H9 (cell line): ENCODE data around the gene GET4. TPM values are rescaled to one million over a fixed set of nuclear protein-coding genes. Genes with fewer than 3 reads are reported as not detected.

Experiments
- DNase-seq: peaks from one replicate; pipeline ENCODE4 v3.0.0-alpha.2; 2017
- H2AFZ ChIP-seq: one replicate; pipeline ENCODE4 v1.6.1; 2013; ENCODE audit warnings: mild to moderate bottlenecking, low read length, control low read depth, moderate library complexity
- H2AK5ac ChIP-seq: 2 replicates; pipeline ENCODE4 v1.6.1; 2013; ENCODE audit warnings: low read length, control low read depth, mixed read lengths; ENCODE audit not compliant: insufficient read length
- H2BK120ac ChIP-seq: one replicate; pipeline ENCODE4 v1.6.1; 2013; ENCODE audit warnings: low read depth, mild to moderate bottlenecking, low read length, control low read depth, inconsistent platforms; ENCODE audit not compliant: poor library complexity, severe bottlenecking
- H2BK12ac ChIP-seq: 2 replicates; pipeline ENCODE4 v1.6.1; 2013; ENCODE audit warnings: low read length, control low read depth, mixed read lengths, low read depth; ENCODE audit not compliant: insufficient read length
- H2BK15ac ChIP-seq: 2 replicates; pipeline ENCODE4 v1.6.1; 2013; ENCODE audit warnings: low read depth, low read length, control low read depth
- H2BK20ac ChIP-seq: one replicate; pipeline ENCODE4 v1.6.1; 2013; ENCODE audit warnings: low read depth, mild to moderate bottlenecking, low read length, control low read depth, inconsistent platforms; ENCODE audit not compliant: poor library complexity, severe bottlenecking
- H2BK5ac ChIP-seq: 2 replicates; pipeline ENCODE4 v1.6.1; 2013; ENCODE audit warnings: low read length, control low read depth, mixed read lengths; ENCODE audit not compliant: insufficient read length
- H3K14ac ChIP-seq: 2 replicates; pipeline ENCODE4 v1.6.1; 2013; ENCODE audit warnings: low read length, control low read depth; ENCODE audit not compliant: insufficient read depth
- H3K18ac ChIP-seq: 2 replicates; pipeline ENCODE4 v1.6.1; 2013; ENCODE audit warnings: low read depth, mild to moderate bottlenecking, mixed read lengths, low read length, control low read depth; ENCODE audit not compliant: insufficient read length
- H3K23ac ChIP-seq: 2 replicates; pipeline ENCODE4 v1.6.1; 2013; ENCODE audit warnings: low read length, control low read depth, mixed read lengths, low read depth; ENCODE audit not compliant: insufficient read length
- H3K23me2 ChIP-seq: 2 replicates; pipeline ENCODE4 v1.6.1; 2013; ENCODE audit warnings: low read depth, mild to moderate bottlenecking, mixed read lengths, low read length, control low read depth; ENCODE audit not compliant: insufficient read length, poor library complexity, severe bottlenecking
- H3K27ac ChIP-seq: 2 replicates; pipeline ENCODE4 v1.5.1; 2013; ENCODE audit warnings: low read length, control low read depth, mixed read lengths, low read depth; ENCODE audit not compliant: insufficient read length
- H3K27me3 ChIP-seq: 2 replicates; pipeline ENCODE4 v1.6.1; 2013; ENCODE audit warnings: low read length, control low read depth, inconsistent platforms; ENCODE audit not compliant: insufficient read depth
- H3K4ac ChIP-seq: 2 replicates; pipeline ENCODE4 v1.6.1; 2013; ENCODE audit warnings: low read depth, mild to moderate bottlenecking, control low read depth, inconsistent platforms, low read length, moderate library complexity
- H3K4me1 ChIP-seq: 2 replicates; pipeline ENCODE4 v1.6.1; 2013; ENCODE audit warnings: low read length, control low read depth, inconsistent platforms; ENCODE audit not compliant: insufficient read depth
- H3K4me2 ChIP-seq: 2 replicates; pipeline ENCODE4 v1.6.1; 2013; ENCODE audit warnings: low read length, control low read depth, mixed read lengths; ENCODE audit not compliant: insufficient read length, insufficient read depth
- H3K56ac ChIP-seq: 2 replicates; pipeline ENCODE4 v1.6.1; 2013; ENCODE audit warnings: low read depth, mild to moderate bottlenecking, mixed read lengths, low read length, control low read depth; ENCODE audit not compliant: insufficient read length
- H3K79me1 ChIP-seq: 2 replicates; pipeline ENCODE4 v1.6.1; 2013; ENCODE audit warnings: low read depth, mild to moderate bottlenecking, moderate library complexity, low read length, control low read depth, inconsistent platforms; ENCODE audit not compliant: insufficient read depth, poor library complexity, severe bottlenecking
- H3K79me2 ChIP-seq: 2 replicates; pipeline ENCODE4 v1.6.1; 2013; ENCODE audit warnings: low read length, control low read depth, inconsistent platforms; ENCODE audit not compliant: insufficient read depth
- H3K9ac ChIP-seq: 2 replicates; pipeline ENCODE4 v1.6.1; 2013; ENCODE audit warnings: low read length, control low read depth, mixed read lengths; ENCODE audit not compliant: insufficient read length; ENCODE audit errors: extremely low read depth
- H3K9me3 ChIP-seq: one replicate; pipeline ENCODE4 v1.6.1; 2013; ENCODE audit warnings: low read depth, low read length, inconsistent platforms; ENCODE audit not compliant: control insufficient read depth
- H3T11ph ChIP-seq: one replicate; pipeline ENCODE4 v1.6.1; 2013; ENCODE audit warnings: mild to moderate bottlenecking, low read length, control low read depth, inconsistent platforms
- H4K20me1 ChIP-seq: one replicate; pipeline ENCODE4 v1.6.1; 2013; ENCODE audit not compliant: control insufficient read depth, insufficient read length, insufficient read depth
- H4K5ac ChIP-seq: 2 replicates; pipeline ENCODE4 v1.6.1; 2013; ENCODE audit warnings: low read depth, mild to moderate bottlenecking, mixed read lengths, low read length, control low read depth; ENCODE audit not compliant: insufficient read length
- H4K8ac ChIP-seq: replicated peaks from 2 replicates; pipeline ENCODE4 v1.6.1; 2013; ENCODE audit warnings: low read length, control low read depth, mixed read lengths, low read depth; ENCODE audit not compliant: insufficient read length
- H4K91ac ChIP-seq: 2 replicates; pipeline ENCODE4 v1.6.1; 2013; ENCODE audit warnings: low read depth, mild to moderate bottlenecking, moderate library complexity, mixed read lengths, low read length, control low read depth; ENCODE audit not compliant: insufficient read length
- H3K27ac Mint-ChIP-seq, 3 experiments: 2 replicates in 2 of 3; 3 replicates in 1 of 3; pipeline ENCODE4 v1.8.0; 2020 to 2021; ENCODE audit warnings: mixed read lengths in 3 of 3, mild to moderate bottlenecking in 1 of 3, moderate library complexity in 1 of 3
- H3K27me3 Mint-ChIP-seq: 2 replicates; pipeline ENCODE4 v1.8.0; 2021; ENCODE audit warnings: low read depth, mild to moderate bottlenecking, moderate library complexity, mixed read lengths
- H3K36me3 Mint-ChIP-seq, 3 experiments: 2 replicates in 2 of 3; 3 replicates in 1 of 3; pipeline ENCODE4 v1.8.0; 2020 to 2021; ENCODE audit warnings: low read depth in 3 of 3, mixed read lengths in 3 of 3; ENCODE audit not compliant: insufficient read depth in 1 of 3
- H3K4me1 Mint-ChIP-seq, 2 experiments: 2 replicates each; pipeline ENCODE4 v1.8.0; 2020; ENCODE audit warnings: mixed read lengths in 2 of 2
- H3K4me3 Mint-ChIP-seq, 2 experiments: 2 replicates in 1 of 2; 3 replicates in 1 of 2; pipeline ENCODE4 v1.8.0; 2020 to 2021; ENCODE audit warnings: mild to moderate bottlenecking in 2 of 2, mixed read lengths in 2 of 2, moderate library complexity in 1 of 2
- H3K9me3 Mint-ChIP-seq, 2 experiments: 2 replicates in 1 of 2; 3 replicates in 1 of 2; pipeline ENCODE4 v1.8.0; 2020; ENCODE audit warnings: mild to moderate bottlenecking in 2 of 2, mixed read lengths in 2 of 2, moderate library complexity in 1 of 2
- WGBS: extraction: QIAGEN DNeasy Blood & Tissue Kit; methylation state at CpG from one replicate; pipeline ENCODE4 v1.1.7; 2013; ENCODE audit warnings: missing lambda C conversion rate, low lambda C conversion rate, mixed read lengths; ENCODE audit not compliant: insufficient read length; ENCODE audit errors: extremely low coverage; 5-methylcytosine and 5-hydroxymethylcytosine counted together
- total RNA-seq: library from RNA; stranded (reverse); gene quantifications from 2 replicates; pipeline ENCODE4 v1.2.1, GENCODE V29; 2021
- TF ChIP-seq, protein P1 (sequence below): fragments of 200-600 bp; sonication (generic); conservative IDR thresholded peaks from 3 replicates; pipeline ENCODE4 v1.8.0; 2021; ENCODE audit warnings: antibody characterized with exemption, mild to moderate bottlenecking

Gene GET4
- total RNA-seq, 1 experiment from 2014 or later = 70.2 TPM

DNA sequence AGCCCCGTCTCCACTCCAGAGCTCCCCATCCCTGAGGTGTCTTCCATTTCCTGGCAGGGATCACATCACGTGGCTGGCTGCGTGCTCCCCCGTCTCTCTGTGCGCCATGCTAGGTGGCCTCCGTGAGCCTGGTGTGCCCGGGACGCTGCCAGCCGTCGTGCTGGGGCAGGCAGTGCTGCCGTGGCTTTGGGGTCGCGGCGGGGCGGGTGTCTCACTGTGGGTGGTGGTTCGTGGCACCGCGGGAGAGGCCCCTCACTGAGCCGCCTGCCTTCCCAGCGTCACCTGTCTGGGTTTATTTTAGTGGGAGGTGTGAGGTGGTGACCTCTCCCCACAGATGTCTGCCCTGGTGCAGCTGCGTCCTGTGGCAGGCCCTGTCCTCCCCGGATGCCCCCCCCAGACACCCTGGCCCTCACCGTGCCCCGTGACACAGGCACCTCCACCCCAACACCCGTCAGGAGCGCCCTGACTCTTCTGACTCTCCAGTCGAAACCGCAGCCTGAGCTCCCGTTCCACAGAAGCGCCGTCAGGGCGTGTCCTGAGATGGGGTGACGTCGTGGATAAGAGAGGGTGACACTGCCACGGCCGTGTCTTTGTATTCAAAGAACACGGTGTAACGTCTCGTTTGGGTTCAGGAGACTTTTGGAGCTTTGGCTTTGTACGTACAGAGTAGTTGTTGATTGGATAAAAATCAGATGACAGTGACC lies 18.0 kb downstream of the GET4 start:
- Histone ChIP-seq H2BK5ac (no peak overlapping the region), H4K91ac (no peak overlapping the region), H3K18ac (no peak overlapping the region), H3K23ac (no peak overlapping the region), H2AFZ (no peak overlapping the region), H3K9me3 (no peaks in the 10 kb centered on the region), H2BK20ac (no peak overlapping the region), H2AK5ac (no peak overlapping the region), H2BK15ac (no peak overlapping the region), H4K20me1 (peaks cover 3% of the 10 kb centered on the region), H3K79me1 (no peaks in the 10 kb centered on the region), H4K5ac (no peak overlapping the region), H2BK120ac (no peak overlapping the region), H4K8ac (no peak overlapping the region), H3K4me2 (no peak overlapping the region), H3K27me3 (no peaks in the 10 kb centered on the region), H3K14ac (no peak overlapping the region), H3K56ac (no peak overlapping the region), H2BK12ac (no peak overlapping the region), H3K4ac (no peak overlapping the region), H3K9ac (no peak overlapping the region), H3T11ph (no peak overlapping the region), H3K27ac (no peak overlapping the region), H3K4me1 (no peaks in the 10 kb centered on the region), H3K79me2 (no peaks in the 10 kb centered on the region), H3K23me2 (no peaks in the 10 kb centered on the region)
- Mint-ChIP-seq H3K4me3 (no peak overlapping the region), H3K27ac (no peak overlapping the region), H3K9me3 (no peaks in the 10 kb centered on the region), H3K36me3 (peaks cover 32 to 64% (median 60%) of the 10 kb centered on the region in 3 experiments), H3K4me1 (no peaks in the 10 kb centered on the region), H3K27me3 (peaks cover 1% of the 10 kb centered on the region; the same call in 1 of the 2 replicates)
- TF ChIP-seq, protein P1, sequence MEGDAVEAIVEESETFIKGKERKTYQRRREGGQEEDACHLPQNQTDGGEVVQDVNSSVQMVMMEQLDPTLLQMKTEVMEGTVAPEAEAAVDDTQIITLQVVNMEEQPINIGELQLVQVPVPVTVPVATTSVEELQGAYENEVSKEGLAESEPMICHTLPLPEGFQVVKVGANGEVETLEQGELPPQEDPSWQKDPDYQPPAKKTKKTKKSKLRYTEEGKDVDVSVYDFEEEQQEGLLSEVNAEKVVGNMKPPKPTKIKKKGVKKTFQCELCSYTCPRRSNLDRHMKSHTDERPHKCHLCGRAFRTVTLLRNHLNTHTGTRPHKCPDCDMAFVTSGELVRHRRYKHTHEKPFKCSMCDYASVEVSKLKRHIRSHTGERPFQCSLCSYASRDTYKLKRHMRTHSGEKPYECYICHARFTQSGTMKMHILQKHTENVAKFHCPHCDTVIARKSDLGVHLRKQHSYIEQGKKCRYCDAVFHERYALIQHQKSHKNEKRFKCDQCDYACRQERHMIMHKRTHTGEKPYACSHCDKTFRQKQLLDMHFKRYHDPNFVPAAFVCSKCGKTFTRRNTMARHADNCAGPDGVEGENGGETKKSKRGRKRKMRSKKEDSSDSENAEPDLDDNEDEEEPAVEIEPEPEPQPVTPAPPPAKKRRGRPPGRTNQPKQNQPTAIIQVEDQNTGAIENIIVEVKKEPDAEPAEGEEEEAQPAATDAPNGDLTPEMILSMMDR = no peak
- no CpG with 5 or more reads among the region's 40 CpGs for WGBS
- DNase-seq = no peak
